PC-3 (cell line): ENCODE results near the gene ACOT13. TPM values are rescaled to one million over a fixed set of nuclear protein-coding genes. Genes with fewer than 3 reads are reported as not detected.

Experiments used
- ATAC-seq: fragments of 200-7000 bp; cut with Tn5 transposase; 2 replicates; pipeline ENCODE4 v1.9.1; 2020; ENCODE audit warnings: mild to moderate bottlenecking, moderate library complexity
- BruUV-seq: library from RNA; stranded (reverse); fragments of 400-500 nt; replicated peaks from 2 replicates; lab custom pipeline; 2021; lab: Mats Ljungman, UMichigan
- CTCF ChIA-PET: fragments of 300-600 bp; sonication (Branson Sonifier 250); formaldehyde crosslinking; loops from one replicate; lab custom pipeline; 2022; ENCODE audit warnings: antibody characterized with exemption; lab: Charles Lee
- POLR2A ChIA-PET: fragments of 300-600 bp; sonication (Branson Sonifier 250); formaldehyde crosslinking; loops from one replicate; lab custom pipeline; 2022; ENCODE audit warnings: antibody characterized with exemption; ENCODE audit not compliant: unreplicated experiment; lab: Charles Lee
- DNase-seq: peaks from one replicate; pipeline ENCODE4 v3.0.0-alpha.2; 2015
- H2AFZ ChIP-seq: fragments of 300-600 bp; sonication (generic); 2 replicates; pipeline ENCODE4 v1.6.0; 2016; ENCODE audit warnings: antibody characterized with exemption, low read length
- H3F3A ChIP-seq: fragments of 300-600 bp; sonication (generic); one replicate; pipeline ENCODE4 v1.6.0; 2017; ENCODE audit warnings: antibody characterized with exemption, low read length, control low read depth, mild to moderate bottlenecking; ENCODE audit not compliant: unreplicated experiment
- H3K27ac ChIP-seq: fragments of 300-600 bp; sonication (generic); 2 replicates; pipeline ENCODE4 v1.5.1; 2016; ENCODE audit warnings: mild to moderate bottlenecking, low read length
- H3K27me3 ChIP-seq: fragments of 300-600 bp; sonication (generic); 2 replicates; pipeline ENCODE4 v1.6.1; 2016; ENCODE audit warnings: low read length, mixed read lengths
- H3K36me3 ChIP-seq: fragments of 300-600 bp; sonication (generic); 2 replicates; pipeline ENCODE4 v1.6.1; 2016; ENCODE audit warnings: low read depth, mixed run types, low read length, mixed read lengths
- H3K4me1 ChIP-seq: fragments of 300-600 bp; sonication (generic); 2 replicates; pipeline ENCODE4 v1.5.1; 2016; ENCODE audit warnings: low read length; ENCODE audit not compliant: insufficient read depth
- H3K4me2 ChIP-seq: fragments of 300-600 bp; sonication (generic); 2 replicates; pipeline ENCODE4 v1.6.0; 2016; ENCODE audit warnings: low read length
- H3K4me3 ChIP-seq: fragments of 300-600 bp; sonication (generic); 2 replicates; pipeline ENCODE4 v1.5.1; 2016; ENCODE audit warnings: mild to moderate bottlenecking, low read length, mixed read lengths
- H3K79me2 ChIP-seq: fragments of 300-600 bp; sonication (generic); 2 replicates; pipeline ENCODE4 v1.6.1; 2017; ENCODE audit warnings: low read length, mixed read lengths
- H3K9ac ChIP-seq: fragments of 300-600 bp; sonication (generic); 2 replicates; pipeline ENCODE4 v1.6.0; 2016; ENCODE audit warnings: mild to moderate bottlenecking, low read length
- H3K9me2 ChIP-seq: fragments of 300-600 bp; sonication (generic); replicated peaks from 2 replicates; pipeline ENCODE4 v1.6.1; 2016; ENCODE audit warnings: mixed run types, low read length, mixed read lengths
- H3K9me3 ChIP-seq: fragments of 300-600 bp; sonication (generic); 2 replicates; pipeline ENCODE4 v1.6.1; 2016; ENCODE audit warnings: low read length, mixed read lengths
- H4K20me1 ChIP-seq: fragments of 300-600 bp; sonication (generic); 2 replicates; pipeline ENCODE4 v1.6.1; 2016; ENCODE audit warnings: low read length, mixed read lengths
- EZH2 ChIP-seq: fragments of 300-600 bp; sonication (generic); IDR thresholded peaks from one replicate; pipeline ENCODE4 v1.6.1; 2017; ENCODE audit warnings: antibody characterized with exemption, mild to moderate bottlenecking, low read length; ENCODE audit not compliant: unreplicated experiment
- EZH2phosphoT487 ChIP-seq: fragments of 300-600 bp; sonication (generic); IDR thresholded peaks from 2 replicates; pipeline ENCODE4 v1.6.1; 2018; ENCODE audit warnings: mild to moderate bottlenecking, antibody characterized with exemption, low read length, borderline replicate concordance
- intact Hi-C: fragments of 100-400 bp; cut with micrococcal nuclease; formaldehyde crosslinking; loops from 2 replicates; pipeline ENCODE4 v1.9.0; 2023
- total RNA-seq: library from RNA; depleted of rRNA; stranded (reverse); fragments of >200 nt; gene quantifications from 2 replicates; pipeline ENCODE4 v1.2.3, GENCODE V29; 2014
- TF ChIP-seq, protein P1 (sequence below): fragments of 300-600 bp; sonication (generic); conservative IDR thresholded peaks from 2 replicates; pipeline ENCODE4 v1.5.1; 2017; ENCODE audit warnings: antibody characterized with exemption, low read depth, mild to moderate bottlenecking, low read length

Gene ACOT13
- total RNA-seq, 1 experiment from 2014 or later = 13.5 TPM

DNA sequence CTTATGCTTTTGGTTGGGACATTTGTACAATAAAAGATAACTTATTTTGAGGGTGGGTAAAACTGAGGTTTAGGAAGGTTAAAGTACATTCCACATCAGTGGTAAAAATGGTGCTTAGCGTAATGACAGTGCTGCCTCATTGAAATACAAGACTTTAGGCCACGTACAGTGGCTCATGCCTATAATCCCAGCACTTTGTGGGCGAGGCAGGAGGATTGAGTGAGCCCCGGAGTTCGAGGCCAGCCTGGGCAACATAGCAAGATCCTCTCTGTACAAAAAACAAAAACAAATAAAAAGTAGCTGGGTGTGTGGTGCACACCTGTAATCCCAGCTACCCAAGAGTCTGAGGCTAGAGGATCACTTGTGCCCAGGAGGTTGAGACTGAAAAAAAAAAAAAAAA lies 18.6 kb upstream of the ACOT13 start:
- no peak overlapping the region for H2AFZ ChIP-seq
- no peak overlapping the region for H3K4me3 ChIP-seq
- ChIA-PET CTCF (interaction anchor here (0.6 kb wide), 1 partner anchor 49 kb away, joined by 4 read pairs; no protein-coding TSS in a partner anchor), POLR2A (no interaction called here)
- ATAC-seq (no peak), DNase-seq (no peak)
- H3F3A ChIP-seq = no peaks in the 10 kb centered on the region
- H3K9ac ChIP-seq = no peak overlapping the region
- H3K9me2 ChIP-seq = no peaks in the 10 kb centered on the region
- peaks cover 15% of the 10 kb centered on the region for H3K36me3 ChIP-seq
- no peak overlapping the region for H3K4me2 ChIP-seq
- intact Hi-C loops = loop anchor here (5.0 kb wide), 1 partner anchor 221 kb away; no protein-coding TSS in a partner anchor
- no peak for TF ChIP-seq EZH2phosphoT487
- TF ChIP-seq EZH2 = no peak
- TF ChIP-seq, protein P1, sequence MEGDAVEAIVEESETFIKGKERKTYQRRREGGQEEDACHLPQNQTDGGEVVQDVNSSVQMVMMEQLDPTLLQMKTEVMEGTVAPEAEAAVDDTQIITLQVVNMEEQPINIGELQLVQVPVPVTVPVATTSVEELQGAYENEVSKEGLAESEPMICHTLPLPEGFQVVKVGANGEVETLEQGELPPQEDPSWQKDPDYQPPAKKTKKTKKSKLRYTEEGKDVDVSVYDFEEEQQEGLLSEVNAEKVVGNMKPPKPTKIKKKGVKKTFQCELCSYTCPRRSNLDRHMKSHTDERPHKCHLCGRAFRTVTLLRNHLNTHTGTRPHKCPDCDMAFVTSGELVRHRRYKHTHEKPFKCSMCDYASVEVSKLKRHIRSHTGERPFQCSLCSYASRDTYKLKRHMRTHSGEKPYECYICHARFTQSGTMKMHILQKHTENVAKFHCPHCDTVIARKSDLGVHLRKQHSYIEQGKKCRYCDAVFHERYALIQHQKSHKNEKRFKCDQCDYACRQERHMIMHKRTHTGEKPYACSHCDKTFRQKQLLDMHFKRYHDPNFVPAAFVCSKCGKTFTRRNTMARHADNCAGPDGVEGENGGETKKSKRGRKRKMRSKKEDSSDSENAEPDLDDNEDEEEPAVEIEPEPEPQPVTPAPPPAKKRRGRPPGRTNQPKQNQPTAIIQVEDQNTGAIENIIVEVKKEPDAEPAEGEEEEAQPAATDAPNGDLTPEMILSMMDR = no peak
- H3K4me1 ChIP-seq = peaks cover 24% of the 10 kb centered on the region
- no peaks in the 10 kb centered on the region for H3K27me3 ChIP-seq
- H4K20me1 ChIP-seq = no peaks in the 10 kb centered on the region
- H3K9me3 ChIP-seq = no peaks in the 10 kb centered on the region
- H3K27ac ChIP-seq = no peak overlapping the region
- no TSS peak for BruUV-seq
- no peaks in the 10 kb centered on the region for H3K79me2 ChIP-seq

DNA sequence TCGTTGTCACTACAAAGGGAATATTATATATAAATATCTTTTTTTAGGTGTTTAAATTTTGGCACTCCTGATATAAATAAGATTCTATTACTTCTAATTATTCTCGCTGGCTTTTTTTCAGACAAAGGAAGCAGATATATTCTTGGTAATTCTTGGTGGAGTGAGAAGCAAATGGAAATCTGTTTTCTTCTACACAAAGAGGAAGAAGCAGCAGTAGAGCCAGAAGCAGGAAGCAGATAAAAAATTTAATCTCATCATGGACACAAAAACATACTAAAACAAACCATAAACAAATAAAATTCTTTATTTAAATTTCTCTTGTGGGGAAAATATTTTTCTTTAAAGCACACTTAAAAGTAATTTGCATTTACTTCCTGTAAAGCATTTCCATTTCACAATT lies 17.2 kb upstream of the ACOT13 start:
- Histone ChIP-seq H3K9me3 (no peaks in the 10 kb centered on the region), H3K9me2 (no peaks in the 10 kb centered on the region), H4K20me1 (no peaks in the 10 kb centered on the region), H3K4me1 (peaks cover 12% of the 10 kb centered on the region), H3K27me3 (no peaks in the 10 kb centered on the region), H3F3A (no peaks in the 10 kb centered on the region), H3K4me2 (no peak overlapping the region), H3K9ac (no peak overlapping the region), H2AFZ (no peak overlapping the region), H3K79me2 (no peaks in the 10 kb centered on the region), H3K27ac (no peak overlapping the region), H3K36me3 (peaks cover 25% of the 10 kb centered on the region), H3K4me3 (no peak overlapping the region)
- POLR2A ChIA-PET = no interaction called here
- TF ChIP-seq EZH2phosphoT487 (no peak), EZH2 (no peak)
- TF ChIP-seq, protein P1 = no peak
- no peak for ATAC-seq
- BruUV-seq = no TSS peak
- DNase-seq = no peak
- intact Hi-C loops = loop anchor here (5.0 kb wide), 1 partner anchor 222 kb away; no protein-coding TSS in a partner anchor
- CTCF ChIA-PET = no interaction called here

DNA sequence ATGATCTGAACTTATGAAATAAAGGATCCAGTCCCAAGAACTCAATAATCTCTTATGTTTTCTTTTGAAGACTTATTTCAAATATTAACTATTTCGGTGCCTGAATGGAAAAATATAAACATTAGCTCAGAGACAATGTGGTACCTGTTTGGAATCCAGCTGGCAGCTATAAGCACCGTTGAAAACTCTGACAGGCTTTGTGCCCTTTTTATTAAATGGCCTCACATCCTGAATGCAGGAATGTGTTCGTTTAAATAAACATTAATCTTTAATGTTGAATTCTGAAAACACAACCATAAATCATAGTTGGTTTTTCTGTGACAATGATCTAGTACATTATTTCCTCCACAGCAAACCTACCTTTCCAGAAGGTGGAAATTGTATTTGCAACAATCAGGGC lies 16.5 kb upstream of the ACOT13 start:
- ATAC-seq (no peak), DNase-seq (no peak)
- CTCF ChIA-PET = no interaction called here
- Histone ChIP-seq H3K27me3 (no peaks in the 10 kb centered on the region), H3K27ac (no peak overlapping the region), H3K9ac (no peak overlapping the region), H3K4me3 (no peak overlapping the region), H4K20me1 (no peaks in the 10 kb centered on the region), H3K9me3 (no peaks in the 10 kb centered on the region), H3K4me1 (peaks cover 5% of the 10 kb centered on the region), H3K79me2 (no peaks in the 10 kb centered on the region), H3F3A (no peaks in the 10 kb centered on the region), H2AFZ (no peak overlapping the region), H3K4me2 (no peak overlapping the region), H3K9me2 (no peaks in the 10 kb centered on the region), H3K36me3 (peaks cover 25% of the 10 kb centered on the region)
- TSS peak; percentile 58 for BruUV-seq
- TF ChIP-seq EZH2phosphoT487 (no peak), EZH2 (no peak)
- TF ChIP-seq, protein P1 = no peak
- intact Hi-C loops = no loop called here
- POLR2A ChIA-PET = no interaction called here
